HG02852 (cell line): ENCODE data around the gene BCCIP.

Experiments used
- ATAC-seq: cut with Tn5 transposase; IDR thresholded peaks from one replicate; pipeline ENCODE4 v1.9.1; 2021; ENCODE audit warnings: mild to moderate bottlenecking, moderate library complexity; ENCODE audit not compliant: unreplicated experiment

BCCIP gene

GRCh38 chr10:125843603-125844329 lies 20.4 kb downstream of the BCCIP start:
- no peak for ATAC-seq

DNA sequence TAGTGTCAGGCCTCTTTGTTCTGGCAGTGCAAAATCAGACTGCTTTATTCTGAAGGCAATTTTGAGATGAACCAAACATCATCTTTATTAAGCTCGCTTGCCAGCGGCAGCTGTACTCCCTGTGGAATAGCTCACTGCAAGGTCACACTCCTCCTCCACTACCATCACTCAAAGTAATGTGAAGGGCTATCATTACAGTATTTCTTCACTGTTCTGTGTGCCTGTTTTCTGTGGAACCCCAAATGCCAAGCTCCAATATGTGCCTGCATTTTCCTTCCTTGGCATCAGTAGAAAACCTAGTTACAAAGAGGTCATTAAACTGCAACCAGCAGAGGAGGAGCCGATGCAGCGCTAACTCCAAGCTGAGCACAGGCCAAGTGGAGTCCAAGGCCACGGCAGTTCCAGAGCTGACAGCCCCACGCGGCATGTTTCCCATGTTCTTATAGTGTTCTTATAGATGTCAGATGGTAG lies 21.4 kb downstream of the BCCIP start:
- no peak for ATAC-seq

DNA sequence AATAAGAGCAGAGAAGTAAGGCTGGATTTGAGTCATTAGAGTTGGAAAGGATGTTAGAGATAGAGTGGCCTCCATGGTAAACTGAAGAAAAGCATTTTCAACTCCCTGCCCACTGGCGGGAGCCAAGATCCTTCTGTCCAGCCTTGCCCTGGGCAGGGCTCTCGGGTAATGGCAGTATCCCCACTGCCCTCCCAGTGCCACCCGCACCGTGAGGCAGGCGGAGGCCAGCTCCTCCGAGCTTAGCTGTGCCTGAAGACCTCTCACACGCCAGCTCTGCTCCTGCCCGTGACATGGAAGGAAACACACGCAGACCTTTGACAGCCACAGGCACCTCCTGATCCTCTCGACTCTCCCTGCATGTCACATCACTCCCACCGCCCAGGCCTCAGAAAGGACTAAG lies 22.3 kb downstream of the BCCIP start:
- ATAC-seq = no peak

DNA sequence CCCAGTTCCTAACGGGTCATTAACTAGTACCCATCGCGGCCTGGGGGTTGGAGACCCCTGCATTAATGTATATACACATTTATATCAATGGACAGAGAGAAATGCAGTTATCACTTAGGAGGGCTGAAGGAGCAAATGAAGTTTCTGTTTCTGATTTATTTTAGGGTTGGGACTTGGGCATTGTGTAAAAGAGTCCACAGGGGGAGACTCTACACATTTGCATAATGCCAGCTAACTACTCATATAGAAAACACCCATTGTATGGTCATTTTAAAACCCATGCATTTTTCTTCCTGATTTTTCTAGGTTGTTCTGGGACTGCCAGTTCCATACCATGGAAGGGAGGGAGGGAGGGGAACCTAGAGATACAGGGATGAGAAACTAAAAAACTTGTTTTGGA lies 23.5 kb downstream of the BCCIP start:
- ATAC-seq = no peak

DNA sequence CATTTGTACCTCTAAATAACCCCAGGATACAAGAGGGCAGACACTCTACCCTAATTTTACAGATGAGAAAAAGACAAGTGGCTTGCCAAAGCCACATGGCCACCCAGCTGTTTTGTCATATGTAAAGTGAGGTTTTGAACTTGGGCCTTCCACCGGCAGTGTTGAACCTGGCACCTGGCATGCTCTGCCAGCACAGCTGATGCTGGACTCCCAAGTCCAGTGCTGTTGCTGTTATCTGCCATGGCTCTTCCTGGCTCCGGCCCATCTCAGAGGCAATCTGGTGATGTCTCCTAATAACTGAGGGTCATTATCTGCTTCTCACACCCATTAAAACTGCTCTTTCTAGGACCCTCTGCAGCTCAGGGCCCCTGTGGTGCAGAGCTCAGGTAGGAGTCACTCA lies 25.0 kb downstream of the BCCIP start:
- ATAC-seq = no peak

- no peak for ATAC-seq
Observed at GRCh38 chr10:125848857-125849256, 25.5 kb downstream of the BCCIP start.

DNA sequence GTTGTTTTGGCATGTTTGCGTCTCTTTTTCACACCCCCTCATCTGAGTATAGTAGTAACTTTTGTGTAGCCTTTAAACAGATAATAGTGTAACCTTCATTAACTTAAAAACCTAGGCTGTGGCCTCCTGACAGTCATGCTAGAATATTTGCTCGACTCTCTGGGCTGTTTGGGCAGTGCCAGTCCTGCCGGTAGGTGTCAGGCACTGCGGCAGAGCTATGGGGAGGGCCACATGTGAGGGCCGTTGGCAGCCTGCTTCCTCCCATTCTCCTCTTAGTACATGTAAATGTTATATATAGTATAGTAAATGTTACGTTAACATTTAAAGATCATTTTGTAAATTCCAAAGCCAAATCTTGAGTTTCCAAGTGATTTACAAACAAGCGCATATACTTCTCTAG lies 26.1 kb downstream of the BCCIP start:
- ATAC-seq = no peak

- ATAC-seq = no peak
Observed at GRCh38 chr10:125850766-125851731, 27.7 kb downstream of the BCCIP start.

GRCh38 chr10:125852487-125852886 lies 29.1 kb downstream of the BCCIP start:
- ATAC-seq = no peak

DNA sequence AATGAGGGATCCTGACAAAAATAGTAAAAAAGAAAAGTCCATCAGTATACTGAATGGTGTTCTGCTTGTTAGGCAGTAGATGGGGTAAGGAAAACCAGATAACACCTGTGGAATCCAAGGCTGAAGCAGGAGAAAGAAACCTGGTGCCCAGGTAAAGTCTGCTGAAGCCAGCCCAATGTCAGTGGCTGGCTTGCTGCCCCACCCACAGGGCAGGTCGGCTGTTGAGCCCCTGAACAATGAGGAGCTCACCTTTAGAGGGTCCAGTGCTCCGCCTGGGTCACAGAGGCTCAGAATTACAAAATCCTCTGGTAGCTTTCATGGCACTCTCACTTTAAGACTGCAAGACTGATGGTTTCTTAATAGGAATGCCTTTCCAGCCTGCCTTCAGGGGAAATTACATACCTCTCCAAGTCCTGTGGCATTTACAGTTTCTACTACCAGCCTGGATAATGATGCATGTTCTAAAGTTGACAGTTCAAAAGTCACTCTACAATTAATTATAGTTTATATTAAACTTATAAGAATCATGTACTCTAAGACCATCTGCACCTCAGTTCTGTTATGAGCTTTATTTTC lies 33.9 kb downstream of the BCCIP start:
- no peak for ATAC-seq

- ATAC-seq = no peak
Observed at GRCh38 chr10:125859128-125859817, 35.9 kb downstream of the BCCIP start.

DNA sequence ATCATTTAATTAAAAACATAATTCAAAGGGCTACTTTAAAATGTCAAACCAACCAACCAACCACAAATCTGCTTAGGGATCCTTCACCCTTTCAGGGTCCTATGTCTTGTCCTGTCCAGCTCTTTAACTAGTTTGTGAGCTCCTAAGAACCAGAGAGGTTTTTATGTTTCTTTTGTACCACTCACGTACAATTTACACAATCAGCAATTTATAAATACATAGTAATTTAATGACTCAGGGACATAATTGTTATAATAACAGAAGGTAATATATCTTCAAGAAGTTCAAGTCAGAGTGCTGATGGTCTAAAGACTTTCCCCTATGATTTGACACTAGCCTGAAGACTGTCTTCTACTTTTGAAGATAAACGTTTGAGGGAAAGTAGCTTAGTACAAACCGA lies 41.8 kb downstream of the BCCIP start:
- ATAC-seq = no peak

- no peak for ATAC-seq
Observed at GRCh38 chr10:125866421-125867029, 43.2 kb downstream of the BCCIP start.

DNA sequence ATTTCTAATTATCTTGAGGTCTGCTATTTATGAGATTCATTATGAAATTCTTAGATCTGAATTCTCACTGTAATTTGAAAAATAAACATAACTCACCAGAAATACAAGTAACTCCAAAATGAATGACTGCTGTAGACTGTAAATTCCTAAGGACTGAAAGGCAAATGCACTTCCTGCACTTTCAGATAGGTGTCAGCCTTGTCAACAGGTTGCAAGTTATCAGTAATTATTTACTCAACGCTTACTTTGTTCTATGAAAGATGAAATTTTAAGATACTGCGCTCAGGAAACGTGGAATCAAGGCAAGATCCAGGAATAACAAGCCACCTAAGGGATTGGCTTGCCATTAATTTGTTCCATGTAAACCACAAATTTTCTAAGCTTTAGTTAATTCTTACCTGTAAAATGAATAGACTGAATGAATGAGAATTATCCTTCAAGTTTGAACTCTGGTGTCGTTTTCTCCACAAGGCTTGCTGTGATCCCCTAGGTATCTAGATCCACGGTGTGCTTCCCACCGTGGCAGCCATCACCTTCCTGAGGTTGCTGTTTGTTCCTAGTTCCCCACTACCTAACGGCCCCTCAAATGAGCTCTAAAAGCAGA lies 45.1 kb downstream of the BCCIP start:
- no peak for ATAC-seq

DNA sequence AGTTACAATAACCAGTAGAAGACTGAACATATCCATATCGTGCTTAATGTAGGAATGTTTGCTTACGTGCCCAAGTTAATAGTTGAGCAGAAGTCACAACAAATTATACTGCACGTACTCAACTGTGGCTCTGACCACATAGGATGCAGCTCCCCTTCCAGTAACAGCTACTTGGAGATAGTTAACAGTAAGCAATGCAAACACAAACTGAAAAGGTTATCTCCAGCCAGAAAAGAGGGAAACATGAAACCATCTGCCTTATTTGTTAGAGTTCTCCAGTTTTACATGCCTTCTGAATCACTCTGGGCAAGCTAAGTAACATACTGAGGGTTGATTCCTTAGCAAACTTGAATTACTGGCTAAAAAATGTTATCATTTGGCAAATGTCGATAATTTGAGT lies 48.0 kb downstream of the BCCIP start:
- no peak for ATAC-seq

GRCh38 chr10:125878957-125879835 lies 55.9 kb downstream of the BCCIP start:
- ATAC-seq = no peak

GRCh38 chr10:125880719-125881118 lies 57.4 kb downstream of the BCCIP start:
- ATAC-seq = no peak

- ATAC-seq = no peak
Observed at GRCh38 chr10:125881192-125881591, 57.8 kb downstream of the BCCIP start, which contains the start of gene DHX32. DHX32 (minus strand) TSS chr10:125881292; CDS start chr10:125880824, 468 bp downstream.

DNA sequence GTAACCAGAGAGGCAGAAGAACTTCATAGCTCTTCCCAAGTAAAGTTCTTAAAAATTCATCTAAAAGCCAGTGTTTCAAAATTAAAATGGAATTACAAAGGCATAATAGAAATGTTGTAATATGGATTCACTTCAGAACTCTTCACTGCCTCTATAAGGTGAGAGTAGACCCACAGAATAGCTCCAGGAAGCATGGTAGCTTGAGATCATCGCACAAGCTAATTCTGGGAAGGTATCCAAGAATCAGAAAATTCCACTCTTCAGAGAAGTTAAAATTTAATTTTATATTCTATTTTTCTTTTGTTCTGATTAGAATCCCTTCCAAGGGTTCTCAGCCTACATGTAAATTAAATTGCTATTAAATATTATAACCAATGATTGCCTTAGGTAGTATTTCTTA lies 59.2 kb downstream of the BCCIP start:
- no peak for ATAC-seq
